Stimulated activated CD4-positive, alpha-beta T cell treated with anti-CD3 and anti-CD28 coated beads, Interleukin-4, amount 100 ng/mL, for 48 hours (primary cell): ENCODE results near the gene TRIB2.

Experiments used
- DNase-seq, 2 donors: peaks; one replicate each; pipeline ENCODE4 v3.0.0-alpha.2; 2020; ENCODE audit warnings: low read depth in 2 of 2

Gene TRIB2

DNA sequence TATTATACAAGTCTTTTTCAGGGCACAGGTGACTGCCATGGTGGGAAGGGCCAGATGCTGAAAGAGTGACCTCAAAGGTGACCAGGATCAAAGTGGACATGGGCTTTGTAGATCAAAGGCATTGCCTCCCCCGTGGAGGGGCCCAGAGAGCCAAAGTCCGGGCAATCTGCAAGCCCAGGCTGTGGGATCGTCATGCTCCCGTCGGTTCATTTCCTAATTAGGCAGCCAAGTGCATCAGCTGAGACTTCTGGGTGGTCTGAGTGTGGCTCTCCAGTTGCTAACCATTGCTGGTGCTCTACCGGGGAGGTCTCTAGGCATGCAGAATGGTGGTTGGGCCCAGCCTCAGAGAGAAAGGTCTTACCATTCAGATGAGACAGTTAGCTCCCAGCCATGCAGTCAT lies 61.6 kb downstream of the TRIB2 start:
- no peak for DNase-seq

DNA sequence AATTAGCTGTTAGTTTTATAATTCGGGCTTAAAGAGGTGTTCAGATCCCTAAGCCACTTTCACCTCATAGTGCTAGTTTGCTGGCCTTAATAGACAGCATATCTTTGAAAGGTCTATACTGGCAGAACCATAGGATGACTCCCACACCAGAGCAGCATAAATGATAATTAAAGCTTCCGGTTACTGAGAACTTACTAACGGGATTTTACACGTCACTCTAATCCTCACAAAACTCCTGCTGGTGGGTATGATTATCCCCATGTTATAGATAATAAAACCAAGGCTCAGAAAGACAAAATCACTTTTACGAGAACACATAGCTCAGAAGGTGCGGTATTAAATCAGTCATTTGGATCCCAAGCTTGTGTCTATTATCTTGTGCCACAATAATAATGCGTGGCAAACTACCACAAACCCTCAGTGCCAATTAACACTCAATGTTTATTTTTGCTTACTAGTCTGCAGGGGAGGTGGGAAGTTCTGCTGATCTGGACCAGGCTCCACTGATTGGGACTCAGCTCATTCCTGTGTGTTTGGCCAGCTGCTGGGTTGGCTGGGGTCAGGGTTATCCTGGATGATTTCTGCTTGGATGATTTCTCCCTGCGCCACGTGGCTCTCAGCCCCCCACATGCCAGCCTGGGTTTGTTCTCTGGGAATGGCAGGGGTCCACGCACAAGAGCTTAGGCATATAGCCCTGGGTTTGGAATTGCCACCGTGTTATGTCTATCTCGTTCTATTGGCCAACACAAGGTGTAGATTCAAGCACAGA lies 62.3 kb downstream of the TRIB2 start:
- no peak for DNase-seq

DNA sequence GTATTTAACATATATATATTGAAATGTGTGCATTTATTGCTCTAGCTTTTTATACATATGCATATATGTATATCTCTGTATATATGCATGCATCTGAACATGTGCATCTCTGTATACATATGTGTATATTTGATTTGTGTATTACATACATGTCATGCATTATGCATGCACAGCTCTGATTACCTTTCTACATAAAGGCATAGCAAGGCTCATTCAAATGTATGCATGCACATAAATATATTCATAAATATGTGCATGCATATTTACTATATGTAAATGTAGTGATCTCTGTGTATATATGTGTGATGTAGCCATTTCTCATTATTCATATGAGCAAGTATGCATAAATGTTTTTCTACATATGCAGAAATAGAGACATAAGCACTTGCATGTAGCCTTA lies 64.6 kb downstream of the TRIB2 start:
- DNase-seq = no peak

DNA sequence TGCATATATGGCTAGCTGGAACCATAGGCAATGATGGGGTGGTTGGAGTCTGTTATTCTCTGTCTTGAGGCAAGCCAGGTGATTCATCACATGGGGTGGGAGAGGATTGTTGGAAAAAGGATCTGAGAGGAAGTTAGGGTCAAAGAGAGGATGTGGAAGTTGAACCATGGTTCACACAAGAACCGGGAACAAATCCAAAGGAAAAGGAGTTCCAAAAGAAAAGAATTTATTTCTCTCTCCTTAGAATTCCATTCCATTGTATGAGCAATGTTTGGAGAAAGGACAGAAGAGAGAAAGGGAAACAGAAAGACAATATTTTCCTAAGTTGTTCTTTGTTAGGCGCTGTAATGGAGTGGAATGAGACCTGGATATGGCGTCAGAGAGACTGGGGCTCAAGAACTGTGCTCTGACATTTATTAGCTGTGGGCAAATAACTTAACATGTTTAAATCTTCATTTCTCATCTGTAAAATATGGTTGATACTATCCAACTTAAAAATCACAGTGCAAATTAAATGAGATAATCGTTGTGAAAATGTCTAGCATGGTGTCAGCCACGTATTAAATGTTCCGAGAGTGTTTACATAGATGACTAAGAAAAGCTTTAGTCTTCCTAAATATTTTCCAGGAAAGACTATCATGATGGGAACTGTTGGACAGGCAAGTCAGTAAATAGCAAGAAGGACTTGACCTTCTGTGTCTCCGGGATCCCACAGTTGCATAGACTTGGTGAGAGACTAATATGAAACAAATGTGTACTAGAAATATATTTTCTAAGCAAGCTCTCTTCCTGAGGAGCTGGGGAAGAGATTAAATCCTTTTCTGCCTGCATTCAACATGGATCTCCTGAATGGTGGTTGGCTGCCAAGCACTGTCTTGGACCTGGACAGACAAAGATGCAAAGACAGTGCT lies 71.4 kb downstream of the TRIB2 start:
- no peak for DNase-seq

DNA sequence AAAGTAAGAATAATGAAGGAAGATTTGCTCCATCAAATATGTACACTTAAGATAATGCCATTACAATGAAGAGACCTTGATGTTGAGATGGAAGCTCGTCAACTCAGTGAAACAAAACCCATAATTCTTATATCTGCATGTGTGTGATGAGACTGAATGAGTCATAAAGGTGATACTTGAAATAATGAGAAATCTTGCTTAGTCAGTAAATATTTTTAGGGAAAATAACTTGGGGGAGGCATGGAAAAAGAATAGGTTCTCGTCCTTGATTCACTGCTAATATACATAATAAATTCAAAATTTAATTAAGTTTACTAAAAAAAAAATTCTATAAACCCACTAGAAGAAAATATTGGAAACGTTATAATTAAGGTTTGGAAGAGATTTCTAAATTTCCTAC lies 75.2 kb downstream of the TRIB2 start:
- no peak for DNase-seq
